ENCODE measurements around the gene PDE4D.

DNA sequence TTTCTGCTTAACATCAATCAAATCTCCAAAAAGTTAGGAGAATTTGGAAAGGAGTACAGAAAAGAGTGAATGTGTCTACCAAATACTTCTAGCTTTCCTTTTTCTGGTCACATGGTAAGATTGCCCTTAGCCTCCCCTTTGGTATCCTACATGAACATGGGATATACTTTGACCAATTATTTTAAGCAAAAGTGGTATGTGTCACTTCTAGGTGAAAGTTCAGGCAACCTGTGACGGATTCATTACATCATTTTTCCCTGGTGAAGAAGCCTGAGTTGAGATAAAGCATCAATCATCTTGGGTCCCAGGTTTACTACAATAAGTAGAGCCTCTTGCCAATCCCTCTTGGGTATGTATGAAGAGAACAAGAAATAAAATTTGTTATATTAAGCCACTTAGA, 419.2 kb downstream of the PDE4D start:
- TF ChIP-seq, protein P1, sequence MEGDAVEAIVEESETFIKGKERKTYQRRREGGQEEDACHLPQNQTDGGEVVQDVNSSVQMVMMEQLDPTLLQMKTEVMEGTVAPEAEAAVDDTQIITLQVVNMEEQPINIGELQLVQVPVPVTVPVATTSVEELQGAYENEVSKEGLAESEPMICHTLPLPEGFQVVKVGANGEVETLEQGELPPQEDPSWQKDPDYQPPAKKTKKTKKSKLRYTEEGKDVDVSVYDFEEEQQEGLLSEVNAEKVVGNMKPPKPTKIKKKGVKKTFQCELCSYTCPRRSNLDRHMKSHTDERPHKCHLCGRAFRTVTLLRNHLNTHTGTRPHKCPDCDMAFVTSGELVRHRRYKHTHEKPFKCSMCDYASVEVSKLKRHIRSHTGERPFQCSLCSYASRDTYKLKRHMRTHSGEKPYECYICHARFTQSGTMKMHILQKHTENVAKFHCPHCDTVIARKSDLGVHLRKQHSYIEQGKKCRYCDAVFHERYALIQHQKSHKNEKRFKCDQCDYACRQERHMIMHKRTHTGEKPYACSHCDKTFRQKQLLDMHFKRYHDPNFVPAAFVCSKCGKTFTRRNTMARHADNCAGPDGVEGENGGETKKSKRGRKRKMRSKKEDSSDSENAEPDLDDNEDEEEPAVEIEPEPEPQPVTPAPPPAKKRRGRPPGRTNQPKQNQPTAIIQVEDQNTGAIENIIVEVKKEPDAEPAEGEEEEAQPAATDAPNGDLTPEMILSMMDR (IDR thresholded peaks at IDR 0.05), result no peak
- TF ChIP-seq ZFX (IDR thresholded peaks at IDR 0.05; ENCODE audit: borderline replicate concordance), result no peak

Data from 22Rv1 (cell line).